ENCODE measurements around the gene MRPS6.

DNA sequence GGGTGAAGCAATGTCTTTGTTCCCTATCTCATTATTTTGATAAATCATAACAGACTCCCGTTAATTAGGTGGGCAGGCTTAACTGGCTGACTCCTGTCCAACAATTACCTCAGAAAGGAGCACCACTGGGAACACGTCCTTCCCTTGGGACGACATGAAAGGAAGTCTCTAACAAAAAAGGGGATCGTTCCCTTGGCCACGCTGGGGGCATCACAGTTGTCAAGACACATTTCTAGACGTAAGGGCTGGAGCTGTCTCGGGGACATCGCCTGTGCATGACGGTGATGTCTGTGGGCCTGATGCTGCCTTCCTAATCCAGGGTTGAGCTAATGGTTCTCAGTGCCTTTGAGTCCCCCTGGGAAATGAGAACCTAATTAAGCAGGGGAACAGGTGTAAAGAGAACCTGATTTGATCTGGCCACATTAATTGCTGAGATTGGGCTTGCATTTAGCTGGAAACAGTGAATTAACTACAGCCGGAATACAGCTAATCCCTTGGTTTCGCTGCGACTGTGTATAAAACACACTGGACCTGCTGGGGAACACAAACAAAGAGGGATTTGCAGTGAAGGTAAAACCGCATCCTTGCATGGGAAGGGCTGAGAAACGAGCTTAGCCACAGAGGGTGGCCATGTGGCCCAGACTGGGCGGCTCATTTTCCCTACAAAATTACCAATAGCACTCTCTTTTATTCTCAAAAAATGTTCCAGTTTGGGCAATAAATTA is 111.8 kb downstream of the MRPS6 start:
- TF ChIP-seq, protein P1, sequence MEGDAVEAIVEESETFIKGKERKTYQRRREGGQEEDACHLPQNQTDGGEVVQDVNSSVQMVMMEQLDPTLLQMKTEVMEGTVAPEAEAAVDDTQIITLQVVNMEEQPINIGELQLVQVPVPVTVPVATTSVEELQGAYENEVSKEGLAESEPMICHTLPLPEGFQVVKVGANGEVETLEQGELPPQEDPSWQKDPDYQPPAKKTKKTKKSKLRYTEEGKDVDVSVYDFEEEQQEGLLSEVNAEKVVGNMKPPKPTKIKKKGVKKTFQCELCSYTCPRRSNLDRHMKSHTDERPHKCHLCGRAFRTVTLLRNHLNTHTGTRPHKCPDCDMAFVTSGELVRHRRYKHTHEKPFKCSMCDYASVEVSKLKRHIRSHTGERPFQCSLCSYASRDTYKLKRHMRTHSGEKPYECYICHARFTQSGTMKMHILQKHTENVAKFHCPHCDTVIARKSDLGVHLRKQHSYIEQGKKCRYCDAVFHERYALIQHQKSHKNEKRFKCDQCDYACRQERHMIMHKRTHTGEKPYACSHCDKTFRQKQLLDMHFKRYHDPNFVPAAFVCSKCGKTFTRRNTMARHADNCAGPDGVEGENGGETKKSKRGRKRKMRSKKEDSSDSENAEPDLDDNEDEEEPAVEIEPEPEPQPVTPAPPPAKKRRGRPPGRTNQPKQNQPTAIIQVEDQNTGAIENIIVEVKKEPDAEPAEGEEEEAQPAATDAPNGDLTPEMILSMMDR (IDR thresholded peaks at IDR 0.05; ENCODE audit: low read depth, low read length): no peak
- no peak for TF ChIP-seq EZH2phosphoT487 (IDR thresholded peaks at IDR 0.05; ENCODE audit: low read depth)
